ENCODE measurements around the gene CAPN2. TPM values are rescaled to one million over a fixed set of nuclear protein-coding genes. Genes with fewer than 3 reads are reported as not detected.

CAPN2 gene
- total and polyA plus RNA-seq, 2 donors (not counting 1 experiment from before 2014, with no cell fraction given), result 63.9 to 79.6 TPM

DNA sequence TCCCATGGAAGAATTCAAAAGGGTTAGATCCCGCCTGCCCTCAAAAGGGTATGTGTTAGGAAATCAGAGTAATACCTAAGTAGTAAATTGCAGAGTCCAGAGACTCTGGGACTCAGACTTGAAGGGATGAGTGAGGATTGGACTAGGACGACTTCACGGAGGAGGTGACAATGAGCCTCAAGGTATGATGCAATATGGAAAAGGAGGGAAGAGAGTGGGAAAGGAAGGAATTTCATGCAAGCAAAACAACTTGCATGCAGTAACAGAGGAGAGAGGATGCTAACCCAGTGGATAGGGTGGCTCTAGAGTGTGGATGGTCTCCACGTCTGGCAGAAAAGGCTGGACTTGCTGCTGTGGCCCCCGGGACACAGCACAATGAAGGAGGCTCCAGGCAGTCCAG lies 4.8 kb downstream of the CAPN2 start:
- Histone ChIP-seq H3K9ac (ENCODE audit: low read length) (no peak overlapping the region), H3K9me3 (ENCODE audit: control extremely low read depth in 1 of 3, control insufficient read depth in 2 of 3, insufficient read depth in 1 of 3, low read length in 2 of 3) (no peaks in the 10 kb centered on the region), H3K27me3 (replicated peaks in 1 of 4; ENCODE audit: control extremely low read depth in 1 of 4, control insufficient read depth in 3 of 4, insufficient read depth in 4 of 4, low read length in 3 of 4) (no peaks in the 10 kb centered on the region), H3K79me2 (ENCODE audit: control insufficient read depth, insufficient read depth, low read length) (peaks cover 3% of the 10 kb centered on the region), H2AFZ (ENCODE audit: insufficient read depth, low read depth, low read length, poor library complexity, severe bottlenecking) (no peak overlapping the region), H3K4me1 (ENCODE audit: control insufficient read depth in 2 of 2, insufficient read depth in 2 of 2, low read length in 2 of 2) (peaks cover 52 to 55% of the 10 kb centered on the region in 2 donors), H3K4me2 (replicated peaks; ENCODE audit: low read depth, low read length, poor library complexity, severe bottlenecking) (peak overlapping the region; percentile 56), H3K27ac (ENCODE audit: low read length in 2 of 2) (peak overlapping the region; percentile 50 to 63), H3K36me3 (replicated peaks in 1 of 2; ENCODE audit: control extremely low read depth in 1 of 2, control insufficient read depth in 1 of 2, extremely low read depth in 1 of 2, insufficient read depth in 2 of 2, low read length in 1 of 2) (peaks cover 0 to 22% of the 10 kb centered on the region in 2 experiments), H4K20me1 (ENCODE audit: control insufficient read depth, insufficient read depth, low read length, poor library complexity, severe bottlenecking) (no peaks in the 10 kb centered on the region), H3K4me3 (ENCODE audit: control extremely low read depth in 1 of 5, extremely low read depth in 1 of 5, insufficient read depth in 1 of 5, low read depth in 2 of 5, low read length in 4 of 5) (no peak overlapping the region)
- Mint-ChIP-seq H3K27ac (peak overlapping the region; percentile 88), H3K9me3 (ENCODE audit: insufficient read depth) (no peaks in the 10 kb centered on the region), H3K4me3 (peak overlapping the region; percentile 69), H3K27me3 (no peaks in the 10 kb centered on the region), H3K4me1 (peaks cover 57% of the 10 kb centered on the region)
- CTCF ChIA-PET, result interaction anchor here (1.4 to 4.5 kb wide), 4 partner anchors 10 to 31 kb away, joined by 4 to 44 read pairs (median 13); no protein-coding TSS in a partner anchor
- TF ChIP-seq EZH2 (IDR thresholded peaks at IDR 0.05; ENCODE audit: borderline replicate concordance, insufficient read depth, low read depth, low read length, poor library complexity, severe bottlenecking), result no peak
- TF ChIP-seq, protein P1, sequence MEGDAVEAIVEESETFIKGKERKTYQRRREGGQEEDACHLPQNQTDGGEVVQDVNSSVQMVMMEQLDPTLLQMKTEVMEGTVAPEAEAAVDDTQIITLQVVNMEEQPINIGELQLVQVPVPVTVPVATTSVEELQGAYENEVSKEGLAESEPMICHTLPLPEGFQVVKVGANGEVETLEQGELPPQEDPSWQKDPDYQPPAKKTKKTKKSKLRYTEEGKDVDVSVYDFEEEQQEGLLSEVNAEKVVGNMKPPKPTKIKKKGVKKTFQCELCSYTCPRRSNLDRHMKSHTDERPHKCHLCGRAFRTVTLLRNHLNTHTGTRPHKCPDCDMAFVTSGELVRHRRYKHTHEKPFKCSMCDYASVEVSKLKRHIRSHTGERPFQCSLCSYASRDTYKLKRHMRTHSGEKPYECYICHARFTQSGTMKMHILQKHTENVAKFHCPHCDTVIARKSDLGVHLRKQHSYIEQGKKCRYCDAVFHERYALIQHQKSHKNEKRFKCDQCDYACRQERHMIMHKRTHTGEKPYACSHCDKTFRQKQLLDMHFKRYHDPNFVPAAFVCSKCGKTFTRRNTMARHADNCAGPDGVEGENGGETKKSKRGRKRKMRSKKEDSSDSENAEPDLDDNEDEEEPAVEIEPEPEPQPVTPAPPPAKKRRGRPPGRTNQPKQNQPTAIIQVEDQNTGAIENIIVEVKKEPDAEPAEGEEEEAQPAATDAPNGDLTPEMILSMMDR (IDR thresholded peaks at IDR 0.05), result no peak
- DNase-seq (no peak), ATAC-seq (ENCODE audit: low read depth) (no peak)
- WGBS (ENCODE audit: insufficient coverage), result 97% methylated on average over 5 of the region's 5 CpGs
- POLR2A ChIA-PET, result interaction anchor here (1.3 kb wide), 1 partner anchor 32 kb away, joined by 4 read pairs; no protein-coding TSS in a partner anchor
- intact Hi-C loops (cut with micrococcal nuclease), result no loop called here

DNA sequence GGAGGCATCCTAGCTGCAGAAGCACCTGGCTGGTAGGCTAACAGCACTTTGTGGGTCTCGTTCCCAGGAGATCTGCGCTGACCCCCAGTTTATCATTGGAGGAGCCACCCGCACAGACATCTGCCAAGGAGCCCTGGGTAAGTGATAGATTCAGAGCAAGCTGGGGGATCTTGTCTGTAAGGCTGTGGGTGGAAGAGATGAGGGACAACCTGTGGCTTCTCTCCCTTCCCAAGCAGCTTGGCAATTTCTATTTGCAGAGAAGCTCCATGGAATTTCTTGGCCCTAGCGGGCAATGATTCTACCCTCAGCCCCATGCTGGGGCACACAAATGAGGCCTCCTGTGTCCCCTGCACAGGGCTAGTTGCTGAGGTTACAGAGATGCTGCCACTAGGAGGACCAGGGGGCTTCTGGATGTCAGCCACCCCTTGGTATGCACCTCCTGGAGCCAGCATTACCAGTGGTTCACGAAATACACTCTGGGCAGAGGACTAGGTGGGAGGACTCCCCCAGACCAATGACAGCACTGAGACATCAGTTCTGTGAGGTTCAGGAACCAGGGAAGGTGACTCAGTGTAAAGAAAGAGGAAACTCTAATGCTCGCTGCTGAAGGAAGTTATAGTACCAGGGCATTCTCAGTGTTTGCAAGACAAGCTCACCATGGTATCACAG lies 5.5 kb downstream of the CAPN2 start:
- H3K27ac Mint-ChIP-seq, result peak overlapping the region; percentile 88
- H2AFZ ChIP-seq (ENCODE audit: insufficient read depth, low read depth, low read length, poor library complexity, severe bottlenecking), result no peak overlapping the region
- no peaks in the 10 kb centered on the region for H3K27me3 ChIP-seq (replicated peaks in 1 of 4; ENCODE audit: control extremely low read depth in 1 of 4, control insufficient read depth in 3 of 4, insufficient read depth in 4 of 4, low read length in 3 of 4)
- intact Hi-C loops (cut with micrococcal nuclease), result no loop called here
- ChIA-PET POLR2A (no interaction called here), CTCF (interaction anchor here (4.1 to 4.5 kb wide), 2 partner anchors 19 to 30 kb away, joined by 21 to 44 read pairs; no protein-coding TSS in a partner anchor)
- no peaks in the 10 kb centered on the region for H3K27me3 Mint-ChIP-seq
- H3K4me1 Mint-ChIP-seq, result peaks cover 57% of the 10 kb centered on the region
- H3K27ac ChIP-seq (ENCODE audit: low read length in 2 of 2), result no peak overlapping the region
- peak overlapping the region; percentile 6 for H3K4me2 ChIP-seq (replicated peaks; ENCODE audit: low read depth, low read length, poor library complexity, severe bottlenecking)
- H3K9me3 ChIP-seq (ENCODE audit: control extremely low read depth in 1 of 3, control insufficient read depth in 2 of 3, insufficient read depth in 1 of 3, low read length in 2 of 3), result no peaks in the 10 kb centered on the region
- H3K9ac ChIP-seq (ENCODE audit: low read length), result no peak overlapping the region
- H3K79me2 ChIP-seq (ENCODE audit: control insufficient read depth, insufficient read depth, low read length), result peaks cover 3% of the 10 kb centered on the region
- ATAC-seq (ENCODE audit: low read depth) (peak; percentile 15), DNase-seq (peak; percentile 15)
- TF ChIP-seq, protein P1 (IDR thresholded peaks at IDR 0.05), result no peak
- TF ChIP-seq EZH2 (IDR thresholded peaks at IDR 0.05; ENCODE audit: borderline replicate concordance, insufficient read depth, low read depth, low read length, poor library complexity, severe bottlenecking), result no peak
- peaks cover 0 to 22% of the 10 kb centered on the region in 2 experiments for H3K36me3 ChIP-seq (replicated peaks in 1 of 2; ENCODE audit: control extremely low read depth in 1 of 2, control insufficient read depth in 1 of 2, extremely low read depth in 1 of 2, insufficient read depth in 2 of 2, low read length in 1 of 2)
- peaks cover 52 to 55% of the 10 kb centered on the region in 2 donors for H3K4me1 ChIP-seq (ENCODE audit: control insufficient read depth in 2 of 2, insufficient read depth in 2 of 2, low read length in 2 of 2)
- WGBS (ENCODE audit: insufficient coverage), result 93% methylated on average over 4 of the region's 6 CpGs
- no peaks in the 10 kb centered on the region for H3K9me3 Mint-ChIP-seq (ENCODE audit: insufficient read depth)
- H3K4me3 ChIP-seq (ENCODE audit: control extremely low read depth in 1 of 5, extremely low read depth in 1 of 5, insufficient read depth in 1 of 5, low read depth in 2 of 5, low read length in 4 of 5), result no peak overlapping the region
- peak overlapping the region; percentile 37 for H3K4me3 Mint-ChIP-seq
- no peaks in the 10 kb centered on the region for H4K20me1 ChIP-seq (ENCODE audit: control insufficient read depth, insufficient read depth, low read length, poor library complexity, severe bottlenecking)
